ENCODE measurements around the gene PTPRZ1.

DNA sequence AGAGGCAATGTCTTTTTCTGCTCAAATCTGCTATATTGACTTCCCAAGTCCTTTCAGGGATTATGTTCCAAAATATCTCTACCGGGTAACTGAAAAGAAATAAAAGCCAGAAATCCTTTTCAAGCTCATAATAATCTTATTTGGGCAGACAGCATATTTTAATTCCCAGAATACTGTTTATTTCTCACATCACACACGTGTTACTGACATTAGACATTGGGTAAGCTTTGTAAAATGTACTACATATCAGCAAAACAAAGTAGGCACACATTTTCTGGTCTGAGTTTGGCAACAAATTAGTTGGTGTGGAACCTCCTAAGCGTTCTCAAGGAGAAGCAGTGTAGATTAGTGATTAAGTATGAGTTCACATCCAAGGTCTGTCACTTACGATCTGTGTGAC is 10.4 kb upstream of the PTPRZ1 start:
- TF ChIP-seq POLR2A (IDR thresholded peaks at IDR 0.05) (no peak), EP300 (IDR thresholded peaks at IDR 0.05) (no peak)
- TF ChIP-seq, protein P1, sequence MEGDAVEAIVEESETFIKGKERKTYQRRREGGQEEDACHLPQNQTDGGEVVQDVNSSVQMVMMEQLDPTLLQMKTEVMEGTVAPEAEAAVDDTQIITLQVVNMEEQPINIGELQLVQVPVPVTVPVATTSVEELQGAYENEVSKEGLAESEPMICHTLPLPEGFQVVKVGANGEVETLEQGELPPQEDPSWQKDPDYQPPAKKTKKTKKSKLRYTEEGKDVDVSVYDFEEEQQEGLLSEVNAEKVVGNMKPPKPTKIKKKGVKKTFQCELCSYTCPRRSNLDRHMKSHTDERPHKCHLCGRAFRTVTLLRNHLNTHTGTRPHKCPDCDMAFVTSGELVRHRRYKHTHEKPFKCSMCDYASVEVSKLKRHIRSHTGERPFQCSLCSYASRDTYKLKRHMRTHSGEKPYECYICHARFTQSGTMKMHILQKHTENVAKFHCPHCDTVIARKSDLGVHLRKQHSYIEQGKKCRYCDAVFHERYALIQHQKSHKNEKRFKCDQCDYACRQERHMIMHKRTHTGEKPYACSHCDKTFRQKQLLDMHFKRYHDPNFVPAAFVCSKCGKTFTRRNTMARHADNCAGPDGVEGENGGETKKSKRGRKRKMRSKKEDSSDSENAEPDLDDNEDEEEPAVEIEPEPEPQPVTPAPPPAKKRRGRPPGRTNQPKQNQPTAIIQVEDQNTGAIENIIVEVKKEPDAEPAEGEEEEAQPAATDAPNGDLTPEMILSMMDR (IDR thresholded peaks at IDR 0.05) = no peak
